ENCODE results near the gene LBX2.

DNA sequence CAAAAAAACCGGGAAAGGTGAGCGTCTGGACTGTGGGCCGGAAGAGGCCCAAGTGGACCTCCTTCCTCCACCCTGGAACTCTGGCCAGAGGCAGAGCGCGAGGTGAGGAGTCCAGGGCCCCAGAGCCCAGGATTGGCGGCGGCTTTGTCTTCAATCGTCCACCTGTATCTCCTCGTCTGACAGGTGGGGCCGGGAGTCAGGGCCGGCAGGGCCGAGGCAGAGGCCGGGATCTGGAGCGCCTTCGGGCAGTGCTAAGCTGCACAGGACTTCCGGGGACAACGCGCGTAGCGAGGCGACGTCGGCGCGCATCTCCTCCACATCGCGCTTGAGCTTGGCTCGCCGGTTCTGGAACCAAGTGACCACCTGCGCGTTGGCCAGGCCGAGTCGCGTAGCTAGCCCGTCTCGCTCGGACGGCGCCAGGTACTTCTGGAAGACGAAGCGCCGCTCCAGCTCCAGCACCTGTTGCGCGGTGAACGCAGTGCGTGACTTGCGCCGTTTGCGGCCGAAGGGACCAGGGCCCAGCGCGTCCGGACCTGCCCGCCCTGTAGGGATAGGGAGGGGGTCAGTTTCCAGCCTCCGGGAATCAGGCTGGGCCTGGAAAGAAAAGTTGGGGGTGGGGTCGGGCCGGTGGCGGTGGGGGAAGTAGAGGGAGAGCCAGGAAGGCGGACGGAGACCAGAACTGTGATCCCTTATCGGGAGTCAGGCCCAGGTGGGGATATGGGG lies 1.5 kb downstream of the LBX2 start:
- TF ChIP-seq ZNF622 (IDR thresholded peaks at IDR 0.05) (no peak), CTCF (IDR thresholded peaks at IDR 0.05 in 2 of 3, conservative IDR thresholded peaks at IDR 0.05 in 1 of 3; ENCODE audit: control insufficient read depth in 2 of 3, extremely low read depth in 1 of 3, insufficient read depth in 1 of 3, low read depth in 3 of 3, low read length in 3 of 3) (no peak), SUZ12 (IDR thresholded peaks at IDR 0.05; ENCODE audit: unreplicated experiment) (no peak), MYC (IDR thresholded peaks at IDR 0.05; ENCODE audit: insufficient read depth, insufficient read length, insufficient replicate concordance, low read length, severe bottlenecking) (no peak), RAD21 (IDR thresholded peaks at IDR 0.05; ENCODE audit: insufficient read depth, low read depth, low read length) (no peak), ESRRA (IDR thresholded peaks at IDR 0.05; ENCODE audit: low read length) (no peak), ZNF384 (IDR thresholded peaks at IDR 0.05; ENCODE audit: borderline replicate concordance, low read depth, low read length) (no peak), POLR2AphosphoS2 (IDR thresholded peaks at IDR 0.05; ENCODE audit: low read depth, low read length) (no peak), CREM (IDR thresholded peaks at IDR 0.05; ENCODE audit: low read depth) (no peak), IKZF2 (IDR thresholded peaks at IDR 0.05) (no peak), BACH1 (IDR thresholded peaks at IDR 0.05; ENCODE audit: borderline replicate concordance) (no peak), IRF4 (IDR thresholded peaks at IDR 0.05; ENCODE audit: low read depth, low read length) (no peak), NBN (IDR thresholded peaks at IDR 0.05) (no peak)
- TF ChIP-seq, protein P1, sequence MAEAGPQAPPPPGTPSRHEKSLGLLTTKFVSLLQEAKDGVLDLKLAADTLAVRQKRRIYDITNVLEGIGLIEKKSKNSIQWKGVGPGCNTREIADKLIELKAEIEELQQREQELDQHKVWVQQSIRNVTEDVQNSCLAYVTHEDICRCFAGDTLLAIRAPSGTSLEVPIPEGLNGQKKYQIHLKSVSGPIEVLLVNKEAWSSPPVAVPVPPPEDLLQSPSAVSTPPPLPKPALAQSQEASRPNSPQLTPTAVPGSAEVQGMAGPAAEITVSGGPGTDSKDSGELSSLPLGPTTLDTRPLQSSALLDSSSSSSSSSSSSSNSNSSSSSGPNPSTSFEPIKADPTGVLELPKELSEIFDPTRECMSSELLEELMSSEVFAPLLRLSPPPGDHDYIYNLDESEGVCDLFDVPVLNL (IDR thresholded peaks at IDR 0.05; ENCODE audit: low read depth, low read length), result no peak
